Spleen (tissue), 11 donors: ENCODE data around the gene TENM4. TPM values are rescaled to one million over a fixed set of nuclear protein-coding genes. Genes with fewer than 3 reads are reported as not detected.

Experiments used
- DNase-seq: peaks from one replicate; pipeline ENCODE4 v3.0.0-alpha.2; 2020
- H3K27ac ChIP-seq, 8 donors: fragments of 200-600 bp; sonication (generic) in 7 of 8; 1 replicate in 4 of 8; 2 replicates in 4 of 8; pipeline versions ENCODE4 v1.5.0 to v1.8.0; 2016 to 2021; ENCODE audit warnings: inconsistent platforms in 4 of 8, mild to moderate bottlenecking in 4 of 8, moderate library complexity in 1 of 8
- H3K27me3 ChIP-seq, 7 donors: fragments of 200-600 bp; sonication (generic) in 6 of 7; replicated peaks in 1 of 7; 1 replicate in 4 of 7; 2 replicates in 3 of 7; pipeline versions ENCODE4 v1.5.0 to v1.8.0; 2016 to 2021; ENCODE audit warnings: inconsistent platforms in 3 of 7, mild to moderate bottlenecking in 1 of 7
- H3K36me3 ChIP-seq, 6 donors: fragments of 200-600 bp; sonication (generic) in 5 of 6; 1 replicate in 4 of 6; 2 replicates in 2 of 6; pipeline versions ENCODE4 v1.5.0 to v1.8.0; 2016 to 2021; ENCODE audit warnings: inconsistent platforms in 2 of 6
- H3K4me1 ChIP-seq, 6 donors: fragments of 200-600 bp; sonication (generic) in 5 of 6; 1 replicate in 3 of 6; 2 replicates in 3 of 6; pipeline versions ENCODE4 v1.5.0 to v1.8.0; 2016 to 2021; ENCODE audit warnings: inconsistent platforms in 3 of 6
- H3K4me3 ChIP-seq, 8 donors: fragments of 200-600 bp; sonication (generic) in 7 of 8; 1 replicate in 4 of 8; 2 replicates in 4 of 8; pipeline versions ENCODE4 v1.5.0 to v1.8.0; 2016 to 2021; ENCODE audit warnings: inconsistent platforms in 4 of 8, mild to moderate bottlenecking in 4 of 8, moderate library complexity in 2 of 8
- H3K9me3 ChIP-seq, 8 donors: fragments of 200-600 bp; sonication (generic) in 7 of 8; 1 replicate in 4 of 8; 2 replicates in 4 of 8; pipeline versions ENCODE4 v1.5.0 to v1.8.0; 2016 to 2021; ENCODE audit warnings: inconsistent platforms in 4 of 8
- CTCF ChIP-seq, 11 experiments: fragments of 200-600 bp in 7 of 11; fragments of 450-650 bp in 4 of 11; sonication (generic) in 4 of 11; IDR thresholded peaks in 8 of 11; conservative IDR thresholded peaks in 3 of 11; 1 replicate in 7 of 11; 2 replicates in 4 of 11; pipeline versions ENCODE4 v1.4.0 to v1.8.0; 2016 to 2021; ENCODE audit warnings: antibody characterized with exemption in 11 of 11, inconsistent platforms in 4 of 11, mild to moderate bottlenecking in 1 of 11
- POLR2A ChIP-seq, 3 donors: fragments of 450-650 bp; IDR thresholded peaks; one replicate each; pipeline ENCODE4 v1.5.1; 2017; ENCODE audit warnings: antibody characterized with exemption in 3 of 3, mild to moderate bottlenecking in 1 of 3
- POLR2AphosphoS5 ChIP-seq, 3 donors: sonication (generic); formaldehyde crosslinking; IDR thresholded peaks; one replicate each; pipeline ENCODE4 v1.5.1; 2017; ENCODE audit warnings: antibody characterized with exemption in 3 of 3
- WGBS, 5 donors: extraction: QIAGEN DNeasy Blood & Tissue Kit in 3 of 5; methylation state at CpG; one replicate each; pipeline versions ENCODE4 v1.1.5 to v1.1.7; 2013 to 2018; 5-methylcytosine and 5-hydroxymethylcytosine counted together
- intact Hi-C: fragments of 100-400 bp; cut with DNase I; formaldehyde crosslinking; loops from one replicate; pipeline ENCODE4 v1.15.0; 2023; ENCODE audit warnings: low total_unique reads
- polyA plus RNA-seq, 3 donors: library from polyadenylated mRNA; stranded (reverse); fragments of 200-250 nt; gene quantifications; one replicate each; pipeline ENCODE4 v1.2.1, GENCODE V29; 2013
- total RNA-seq, 7 donors: library from RNA; depleted of rRNA in 3 of 7; stranded (reverse); fragments of >200 nt in 3 of 7; fragmentation: NEBNext Ultra II Directional in 4 of 7; extraction: Animal tissue kit (Norgen Biotek cat#: 25700) in 4 of 7; gene quantifications; one replicate each; pipeline versions ENCODE4 v1.1.0 to v1.2.1, GENCODE V29; 2016 to 2021
- donor health status: healthy with polysubstance abuse.
- donor health status: DM: no; HTN: no; CAD: no; lungs with moderate emphysema.
- donor health status: DM: no; HTN: no; CAD: no.
- donor health status: Bipolar disorder and iron deficiency.
- donor health status: healthy.
- donor health status: DM: no; HTN: no; CAD: no.
- donor health status: DM: yes; HTN: yes; CAD: no.

Gene TENM4
- total and polyA plus RNA-seq, 10 donors: 0.09 to 4.5 (median 1.2) TPM

DNA sequence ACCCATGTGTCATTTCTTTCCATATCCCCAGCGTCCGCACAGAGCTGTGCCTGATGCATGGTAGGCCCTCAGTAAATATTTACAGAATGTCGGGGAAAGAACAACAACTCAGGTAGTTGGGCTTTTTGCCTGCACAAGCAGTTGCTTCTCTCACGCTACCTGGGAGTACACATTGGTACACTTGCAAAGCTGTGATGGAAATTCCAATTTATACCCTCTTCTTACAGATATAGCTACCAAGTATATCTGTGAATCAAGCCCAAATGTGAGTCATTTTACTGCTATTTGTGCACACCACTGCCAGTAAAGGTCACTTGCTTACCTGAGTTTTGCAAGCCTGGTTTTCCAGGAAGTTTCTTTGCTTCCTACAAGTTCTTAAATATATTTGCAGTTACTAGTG lies 533.2 kb downstream of the TENM4 start:
- intact Hi-C loops: no loop called here
- Histone ChIP-seq H3K9me3 (no peaks in the 10 kb centered on the region), H3K36me3 (no peaks in the 10 kb centered on the region), H3K27me3 (peaks cover 0 to 9% (median 3%) of the 10 kb centered on the region in 7 donors), H3K27ac (no peak overlapping the region), H3K4me1 (no peaks in the 10 kb centered on the region), H3K4me3 (no peak overlapping the region)
- no peak for TF ChIP-seq POLR2AphosphoS5 (IDR thresholded peaks at IDR 0.05)
- no peak for TF ChIP-seq POLR2A (IDR thresholded peaks at IDR 0.05)
- WGBS, 5 donors: 76 to 90% (median 88%) methylated on average over 4 of the region's 4 CpGs
- no peak for DNase-seq

DNA sequence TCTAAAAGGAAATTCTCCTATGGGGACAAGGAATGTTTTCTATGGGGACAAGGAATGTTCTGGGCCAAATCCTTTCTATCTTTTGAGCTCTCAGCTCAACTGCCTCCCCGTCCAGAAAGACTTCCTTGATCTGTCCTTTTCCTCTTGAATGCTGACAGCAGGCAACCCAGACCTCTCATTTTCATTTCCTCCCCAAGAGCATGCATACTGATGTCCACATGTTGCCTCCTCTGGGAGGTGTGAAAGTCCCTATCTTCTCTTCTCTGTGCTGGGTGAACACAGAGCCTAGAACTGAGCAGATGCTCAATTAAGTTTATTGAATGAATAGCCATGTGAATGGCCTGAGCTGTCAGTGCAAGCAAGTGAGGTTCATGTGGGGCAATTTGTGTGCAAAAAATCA lies 534.3 kb downstream of the TENM4 start:
- 15 to 35% (median 20%) methylated on average over 1 of the region's 1 CpG for WGBS, 5 donors
- no peaks in the 10 kb centered on the region for H3K9me3 ChIP-seq
- intact Hi-C loops: no loop called here
- H3K36me3 ChIP-seq: no peaks in the 10 kb centered on the region
- DNase-seq: no peak
- no peaks in the 10 kb centered on the region for H3K4me1 ChIP-seq
- H3K27ac ChIP-seq: no peak overlapping the region
- peaks cover 0 to 15% (median 3%) of the 10 kb centered on the region in 7 donors for H3K27me3 ChIP-seq
- no peak for TF ChIP-seq CTCF (IDR thresholded peaks at IDR 0.05 in 8 of 11, conservative IDR thresholded peaks at IDR 0.05 in 3 of 11)
- no peak overlapping the region for H3K4me3 ChIP-seq

GRCh38 chr11:78905756-78906155 lies 535.1 kb downstream of the TENM4 start:
- Histone ChIP-seq H3K4me1 (no peaks in the 10 kb centered on the region), H3K9me3 (no peaks in the 10 kb centered on the region), H3K4me3 (no peak overlapping the region), H3K27me3 (peaks cover 0 to 15% (median 3%) of the 10 kb centered on the region in 7 donors), H3K27ac (no peak overlapping the region), H3K36me3 (no peaks in the 10 kb centered on the region)
- intact Hi-C loops: no loop called here
- WGBS, 5 donors: 74 to 94% (median 77%) methylated on average over 3 of the region's 3 CpGs
- TF ChIP-seq POLR2AphosphoS5 (IDR thresholded peaks at IDR 0.05) (no peak), POLR2A (IDR thresholded peaks at IDR 0.05) (no peak), CTCF (IDR thresholded peaks at IDR 0.05 in 8 of 11, conservative IDR thresholded peaks at IDR 0.05 in 3 of 11) (no peak)
- no peak for DNase-seq

GRCh38 chr11:78902771-78903507 lies 537.9 kb downstream of the TENM4 start:
- TF ChIP-seq POLR2A (IDR thresholded peaks at IDR 0.05): no peak
- no peak for TF ChIP-seq CTCF (IDR thresholded peaks at IDR 0.05 in 8 of 11, conservative IDR thresholded peaks at IDR 0.05 in 3 of 11)
- no peak for TF ChIP-seq POLR2AphosphoS5 (IDR thresholded peaks at IDR 0.05)
- H3K27ac ChIP-seq: no peak overlapping the region
- no peaks in the 10 kb centered on the region for H3K9me3 ChIP-seq
- DNase-seq: no peak
- H3K36me3 ChIP-seq: no peaks in the 10 kb centered on the region
- 55 to 81% (median 69%) methylated on average over 20 to 43 of the region's 43 CpGs for WGBS, 5 donors
- intact Hi-C loops: no loop called here
- H3K4me3 ChIP-seq: no peak overlapping the region
- no peaks in the 10 kb centered on the region for H3K4me1 ChIP-seq
- H3K27me3 ChIP-seq: peaks cover 0 to 15% (median 3%) of the 10 kb centered on the region in 7 donors
